HepG2 (cell line): Measurements from ENCODE around the gene HINFP. TPM values are rescaled to one million over a fixed set of nuclear protein-coding genes. Genes with fewer than 3 reads are reported as not detected.
A peak's percentile ranks its signal among the peaks of the same experiment; 100 is the strongest.

Experiments
- HCFC1 ChIP-seq: fragments of 150-350 bp; IDR thresholded peaks from 2 replicates; pipeline ENCODE4 v1.6.1; 2014; ENCODE audit warnings: low read depth, low read length
- HNRNPK ChIP-seq: fragments of 200-400 bp; formaldehyde crosslinking; IDR thresholded peaks from 2 replicates; pipeline ENCODE4 v1.6.1; 2018; ENCODE audit warnings: low read length, low read depth, moderate library complexity, mild to moderate bottlenecking; ENCODE audit not compliant: poor library complexity, severe bottlenecking
- PCBP2 ChIP-seq: fragments of 200-400 bp; formaldehyde crosslinking; optimal IDR thresholded peaks from 2 replicates; pipeline ENCODE3; 2018; ENCODE audit warnings: low read length, low read depth; ENCODE audit not compliant: poor library complexity, severe bottlenecking
- RCOR2 ChIP-seq: IDR thresholded peaks from 2 replicates; pipeline ENCODE4 v1.6.1; 2016; ENCODE audit warnings: missing biosample characterization, missing genetic modification reagents
- SAFB2 ChIP-seq: sonication (generic); formaldehyde crosslinking; IDR thresholded peaks from 2 replicates; pipeline ENCODE4 v1.5.1; 2020; ENCODE audit warnings: missing genetic modification reagents, low read depth, mild to moderate bottlenecking, borderline replicate concordance
- ZNF550 ChIP-seq: sonication (generic); formaldehyde crosslinking; IDR thresholded peaks from 2 replicates; pipeline ENCODE4 v1.4.0; 2020; ENCODE audit warnings: mild to moderate bottlenecking, missing genetic modification reagents, borderline replicate concordance
- ZNF572 ChIP-seq: sonication (generic); formaldehyde crosslinking; IDR thresholded peaks from 2 replicates; pipeline ENCODE4 v1.5.1; 2020; ENCODE audit warnings: mild to moderate bottlenecking, missing genetic modification reagents
- ZNF747 ChIP-seq: sonication (generic); formaldehyde crosslinking; IDR thresholded peaks from 2 replicates; pipeline ENCODE4 v1.8.1; 2023; ENCODE audit warnings: missing genetic modification reagents, mild to moderate bottlenecking, borderline replicate concordance
- ZNF816 ChIP-seq: sonication (generic); formaldehyde crosslinking; IDR thresholded peaks from 2 replicates; pipeline ENCODE4 v1.8.0; 2022; ENCODE audit warnings: missing genetic modification reagents, mild to moderate bottlenecking, borderline replicate concordance
- ZNF839 ChIP-seq: sonication (generic); formaldehyde crosslinking; IDR thresholded peaks from 2 replicates; pipeline ENCODE4 v1.4.0; 2020; ENCODE audit warnings: missing genetic modification reagents, mild to moderate bottlenecking, borderline replicate concordance
- ZSCAN25 ChIP-seq: sonication (generic); formaldehyde crosslinking; IDR thresholded peaks from 2 replicates; pipeline ENCODE4 v1.8.0; 2022; ENCODE audit warnings: mild to moderate bottlenecking, missing genetic modification reagents
- polyA plus RNA-seq, 8 experiments: library from polyadenylated mRNA; depleted of rRNA in 3 of 8; stranded (reverse) in 7 of 8; unstranded in 1 of 8; fragments of >200 nt; fragmentation: Illumina TruSeq in 4 of 8; extraction: Trizol in 4 of 8; gene quantifications; 2 replicates each; pipeline versions ENCODE4 v1.2.1 to v1.2.3, GENCODE V29; 2011 to 2016; ENCODE audit warnings: low read depth in 4 of 8, missing spikeins in 1 of 8, mixed read lengths in 1 of 8; ENCODE audit not compliant: insufficient read depth in 1 of 8
- total RNA-seq, 5 experiments: library from RNA; depleted of rRNA; stranded (reverse); fragments of >200 nt; fragmentation: Illumina TruSeq; extraction: Trizol; gene quantifications; 2 replicates each; pipeline ENCODE4 v1.2.3, GENCODE V29; 2016; ENCODE audit warnings: low read depth in 1 of 5
- TF ChIP-seq, protein P1 (sequence below): IDR thresholded peaks from 2 replicates; pipeline ENCODE4 v1.6.1; 2016; ENCODE audit warnings: missing compliant biosample characterization, missing genetic modification reagents, borderline replicate concordance
- TF ChIP-seq, protein P2 (sequence below): sonication (generic); formaldehyde crosslinking; conservative IDR thresholded peaks from 2 replicates; pipeline ENCODE4 v1.8.0; 2022; ENCODE audit warnings: missing genetic modification reagents
- TF ChIP-seq, protein P3 (sequence below): sonication (generic); formaldehyde crosslinking; IDR thresholded peaks from 2 replicates; pipeline ENCODE4 v1.4.0; 2020; ENCODE audit warnings: missing genetic modification reagents, borderline replicate concordance
- TF ChIP-seq, protein P4 (sequence below), 2 experiments: sonication (generic) in 1 of 2; formaldehyde crosslinking in 1 of 2; IDR thresholded peaks; 2 replicates each; pipeline versions ENCODE4 v1.6.1 to v1.9.0; 2014 to 2022; ENCODE audit warnings: antibody characterized with exemption in 1 of 2, borderline replicate concordance in 1 of 2, inconsistent platforms in 1 of 2, low read depth in 1 of 2, missing genetic modification reagents in 1 of 2
- TF ChIP-seq, protein P5 (sequence below): sonication (generic); formaldehyde crosslinking; IDR thresholded peaks from 2 replicates; pipeline ENCODE4 v1.8.0; 2022; ENCODE audit warnings: missing genetic modification reagents, low read depth, mild to moderate bottlenecking, borderline replicate concordance

The HINFP gene
- total and polyA plus RNA-seq, 2 of the 13 experiments (the other 11 are each of a cell fraction or from before 2014, with no cell fraction given): 15.1 to 21.4 TPM

DNA sequence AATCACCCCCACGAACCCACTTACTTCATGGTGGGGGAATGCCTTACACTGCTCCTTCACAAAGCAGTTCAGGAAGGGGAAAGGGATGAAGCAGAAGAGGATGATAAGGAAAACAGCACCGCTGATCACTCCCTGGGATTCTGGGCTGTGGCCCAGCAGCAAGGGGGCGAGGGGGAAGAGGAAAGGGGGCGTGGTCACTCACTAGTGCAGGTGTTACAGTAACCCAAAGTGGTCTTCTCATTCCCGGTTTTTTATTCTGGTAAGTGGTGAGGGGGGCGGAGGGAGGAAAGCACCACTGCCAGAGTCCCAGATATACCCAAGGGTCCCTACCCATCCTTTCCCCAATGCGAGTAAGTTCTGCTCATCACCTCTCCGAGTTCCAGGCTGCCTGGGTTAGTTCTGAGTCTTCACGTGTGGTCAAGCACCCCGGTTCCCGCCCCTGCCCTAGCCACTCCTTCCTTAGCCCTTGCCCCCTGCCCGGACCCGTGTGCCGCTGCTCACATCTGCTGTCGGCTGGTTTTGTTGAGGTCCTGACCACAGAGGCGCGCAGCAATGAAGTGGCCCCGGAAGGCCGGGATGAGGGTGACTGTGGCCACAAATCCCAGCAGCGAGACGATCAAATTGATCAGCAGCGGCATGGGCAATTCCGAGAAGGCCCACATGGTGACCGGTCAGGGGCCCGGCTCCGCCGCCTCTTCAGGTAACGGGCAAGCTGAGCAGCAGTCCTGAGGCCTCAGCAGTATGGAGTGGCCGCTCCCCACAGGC is 20.2 kb upstream of the HINFP start (continued):
- TF ChIP-seq, protein P1, sequence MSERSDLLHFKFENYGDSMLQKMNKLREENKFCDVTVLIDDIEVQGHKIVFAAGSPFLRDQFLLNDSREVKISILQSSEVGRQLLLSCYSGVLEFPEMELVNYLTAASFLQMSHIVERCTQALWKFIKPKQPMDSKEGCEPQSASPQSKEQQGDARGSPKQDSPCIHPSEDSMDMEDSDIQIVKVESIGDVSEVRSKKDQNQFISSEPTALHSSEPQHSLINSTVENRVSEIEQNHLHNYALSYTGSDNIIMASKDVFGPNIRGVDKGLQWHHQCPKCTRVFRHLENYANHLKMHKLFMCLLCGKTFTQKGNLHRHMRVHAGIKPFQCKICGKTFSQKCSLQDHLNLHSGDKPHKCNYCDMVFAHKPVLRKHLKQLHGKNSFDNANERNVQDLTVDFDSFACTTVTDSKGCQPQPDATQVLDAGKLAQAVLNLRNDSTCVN (CRISPR knock-in tag): 0 out of 2 replicates have a peak, but pooled peaks have one; percentile 31
- TF ChIP-seq, protein P2, sequence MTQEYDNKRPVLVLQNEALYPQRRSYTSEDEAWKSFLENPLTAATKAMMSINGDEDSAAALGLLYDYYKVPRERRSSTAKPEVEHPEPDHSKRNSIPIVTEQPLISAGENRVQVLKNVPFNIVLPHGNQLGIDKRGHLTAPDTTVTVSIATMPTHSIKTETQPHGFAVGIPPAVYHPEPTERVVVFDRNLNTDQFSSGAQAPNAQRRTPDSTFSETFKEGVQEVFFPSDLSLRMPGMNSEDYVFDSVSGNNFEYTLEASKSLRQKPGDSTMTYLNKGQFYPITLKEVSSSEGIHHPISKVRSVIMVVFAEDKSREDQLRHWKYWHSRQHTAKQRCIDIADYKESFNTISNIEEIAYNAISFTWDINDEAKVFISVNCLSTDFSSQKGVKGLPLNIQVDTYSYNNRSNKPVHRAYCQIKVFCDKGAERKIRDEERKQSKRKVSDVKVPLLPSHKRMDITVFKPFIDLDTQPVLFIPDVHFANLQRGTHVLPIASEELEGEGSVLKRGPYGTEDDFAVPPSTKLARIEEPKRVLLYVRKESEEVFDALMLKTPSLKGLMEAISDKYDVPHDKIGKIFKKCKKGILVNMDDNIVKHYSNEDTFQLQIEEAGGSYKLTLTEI (CRISPR knock-in tag): no peak
- TF ChIP-seq HCFC1 (no peak), RCOR2 (CRISPR knock-in tag) (no peak), HNRNPK (no peak), ZNF747 (CRISPR knock-in tag) (0 out of 2 replicates have a peak, but pooled peaks have one; percentile 34), PCBP2 (no peak), ZNF816 (0 out of 2 replicates have a peak, but pooled peaks have one; percentile 60), ZNF839 (CRISPR knock-in tag) (no peak), ZNF572 (no peak), ZSCAN25 (CRISPR knock-in tag) (no peak), SAFB2 (CRISPR knock-in tag) (no peak), ZNF550 (CRISPR knock-in tag) (no peak)
- TF ChIP-seq, protein P3, sequence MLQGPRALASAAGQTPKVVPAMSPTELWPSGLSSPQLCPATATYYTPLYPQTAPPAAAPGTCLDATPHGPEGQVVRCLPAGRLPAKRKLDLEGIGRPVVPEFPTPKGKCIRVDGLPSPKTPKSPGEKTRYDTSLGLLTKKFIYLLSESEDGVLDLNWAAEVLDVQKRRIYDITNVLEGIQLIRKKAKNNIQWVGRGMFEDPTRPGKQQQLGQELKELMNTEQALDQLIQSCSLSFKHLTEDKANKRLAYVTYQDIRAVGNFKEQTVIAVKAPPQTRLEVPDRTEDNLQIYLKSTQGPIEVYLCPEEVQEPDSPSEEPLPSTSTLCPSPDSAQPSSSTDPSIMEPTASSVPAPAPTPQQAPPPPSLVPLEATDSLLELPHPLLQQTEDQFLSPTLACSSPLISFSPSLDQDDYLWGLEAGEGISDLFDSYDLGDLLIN: no peak
- TF ChIP-seq, protein P4, sequence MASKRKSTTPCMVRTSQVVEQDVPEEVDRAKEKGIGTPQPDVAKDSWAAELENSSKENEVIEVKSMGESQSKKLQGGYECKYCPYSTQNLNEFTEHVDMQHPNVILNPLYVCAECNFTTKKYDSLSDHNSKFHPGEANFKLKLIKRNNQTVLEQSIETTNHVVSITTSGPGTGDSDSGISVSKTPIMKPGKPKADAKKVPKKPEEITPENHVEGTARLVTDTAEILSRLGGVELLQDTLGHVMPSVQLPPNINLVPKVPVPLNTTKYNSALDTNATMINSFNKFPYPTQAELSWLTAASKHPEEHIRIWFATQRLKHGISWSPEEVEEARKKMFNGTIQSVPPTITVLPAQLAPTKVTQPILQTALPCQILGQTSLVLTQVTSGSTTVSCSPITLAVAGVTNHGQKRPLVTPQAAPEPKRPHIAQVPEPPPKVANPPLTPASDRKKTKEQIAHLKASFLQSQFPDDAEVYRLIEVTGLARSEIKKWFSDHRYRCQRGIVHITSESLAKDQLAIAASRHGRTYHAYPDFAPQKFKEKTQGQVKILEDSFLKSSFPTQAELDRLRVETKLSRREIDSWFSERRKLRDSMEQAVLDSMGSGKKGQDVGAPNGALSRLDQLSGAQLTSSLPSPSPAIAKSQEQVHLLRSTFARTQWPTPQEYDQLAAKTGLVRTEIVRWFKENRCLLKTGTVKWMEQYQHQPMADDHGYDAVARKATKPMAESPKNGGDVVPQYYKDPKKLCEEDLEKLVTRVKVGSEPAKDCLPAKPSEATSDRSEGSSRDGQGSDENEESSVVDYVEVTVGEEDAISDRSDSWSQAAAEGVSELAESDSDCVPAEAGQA (IDR thresholded peaks at IDR 0.05; ENCODE audit: low read depth): no peak
- TF ChIP-seq, protein P4 (CRISPR knock-in tag; IDR thresholded peaks at IDR 0.05; ENCODE audit: borderline replicate concordance): no peak
- TF ChIP-seq, protein P5, sequence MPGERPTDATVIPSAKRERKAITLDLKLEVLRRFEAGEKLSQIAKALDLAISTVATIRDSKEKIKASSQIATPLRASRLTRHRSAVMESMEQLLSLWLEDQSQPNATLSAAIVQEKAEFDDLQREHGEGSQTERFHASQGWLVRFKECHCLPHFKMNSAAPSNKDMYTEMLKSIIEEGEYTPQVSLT (CRISPR knock-in tag): no peak
